Sigmoid colon (tissue), 3 donors: ENCODE data around the gene SELENON.

Experiments used
- POLR2A ChIP-seq, 2 donors: fragments of 450-650 bp; IDR thresholded peaks; one replicate each; pipeline ENCODE4 v1.6.1; 2016; ENCODE audit warnings: antibody characterized with exemption in 2 of 2, mild to moderate bottlenecking in 2 of 2, moderate library complexity in 2 of 2
- TF ChIP-seq, protein P1 (sequence below), 4 experiments: fragments of 450-650 bp in 3 of 4; fragments of 200-600 bp in 1 of 4; IDR thresholded peaks; one replicate each; pipeline ENCODE4 v1.5.1; 2016 to 2019; ENCODE audit warnings: antibody characterized with exemption in 4 of 4, mild to moderate bottlenecking in 3 of 4, moderate library complexity in 2 of 4

DNA sequence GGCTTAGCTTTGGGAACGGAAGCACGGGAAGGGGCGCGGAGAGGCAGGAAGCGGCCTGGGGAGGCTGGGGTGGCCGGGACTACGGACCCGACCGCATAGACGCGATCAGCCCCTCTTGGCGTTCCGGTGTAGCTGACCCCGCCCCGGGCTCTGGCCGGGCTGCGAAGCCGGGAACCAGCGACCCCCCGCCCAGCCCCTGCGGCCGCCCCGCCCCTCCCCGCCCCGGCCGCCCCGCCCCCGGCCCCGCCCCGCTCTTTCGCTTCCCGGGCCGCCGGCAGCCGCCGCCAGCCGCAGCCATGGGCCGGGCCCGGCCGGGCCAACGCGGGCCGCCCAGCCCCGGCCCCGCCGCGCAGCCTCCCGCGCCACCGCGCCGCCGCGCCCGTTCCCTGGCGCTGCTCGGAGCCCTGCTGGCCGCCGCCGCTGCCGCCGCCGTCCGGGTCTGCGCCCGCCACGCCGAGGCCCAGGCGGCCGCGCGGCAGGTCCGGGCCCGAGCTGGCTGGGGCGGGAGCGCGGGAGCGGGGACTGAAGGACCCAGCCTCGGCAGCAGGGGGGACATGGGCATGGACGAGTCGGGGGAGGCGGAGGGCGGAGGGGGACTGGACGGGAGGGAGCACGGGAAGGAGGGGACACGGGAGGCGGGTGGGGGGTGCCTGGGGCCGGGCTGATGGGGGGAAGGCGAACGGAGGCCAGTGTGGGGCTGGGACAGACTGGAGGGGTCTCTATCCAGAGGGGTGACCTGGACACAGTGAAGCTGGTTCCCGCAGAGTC is at the start of gene SELENON:
- TF ChIP-seq, protein P1, sequence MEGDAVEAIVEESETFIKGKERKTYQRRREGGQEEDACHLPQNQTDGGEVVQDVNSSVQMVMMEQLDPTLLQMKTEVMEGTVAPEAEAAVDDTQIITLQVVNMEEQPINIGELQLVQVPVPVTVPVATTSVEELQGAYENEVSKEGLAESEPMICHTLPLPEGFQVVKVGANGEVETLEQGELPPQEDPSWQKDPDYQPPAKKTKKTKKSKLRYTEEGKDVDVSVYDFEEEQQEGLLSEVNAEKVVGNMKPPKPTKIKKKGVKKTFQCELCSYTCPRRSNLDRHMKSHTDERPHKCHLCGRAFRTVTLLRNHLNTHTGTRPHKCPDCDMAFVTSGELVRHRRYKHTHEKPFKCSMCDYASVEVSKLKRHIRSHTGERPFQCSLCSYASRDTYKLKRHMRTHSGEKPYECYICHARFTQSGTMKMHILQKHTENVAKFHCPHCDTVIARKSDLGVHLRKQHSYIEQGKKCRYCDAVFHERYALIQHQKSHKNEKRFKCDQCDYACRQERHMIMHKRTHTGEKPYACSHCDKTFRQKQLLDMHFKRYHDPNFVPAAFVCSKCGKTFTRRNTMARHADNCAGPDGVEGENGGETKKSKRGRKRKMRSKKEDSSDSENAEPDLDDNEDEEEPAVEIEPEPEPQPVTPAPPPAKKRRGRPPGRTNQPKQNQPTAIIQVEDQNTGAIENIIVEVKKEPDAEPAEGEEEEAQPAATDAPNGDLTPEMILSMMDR (IDR thresholded peaks at IDR 0.05): no peak
- TF ChIP-seq POLR2A (IDR thresholded peaks at IDR 0.05): no peak
